H9 (cell line): Measurements from ENCODE around the gene SLA2. TPM values are rescaled to one million over a fixed set of nuclear protein-coding genes. Genes with fewer than 3 reads are reported as not detected.

Experiments
- DNase-seq: peaks from one replicate; pipeline ENCODE4 v3.0.0-alpha.2; 2017
- H2AFZ ChIP-seq: one replicate; pipeline ENCODE4 v1.6.1; 2013; ENCODE audit warnings: mild to moderate bottlenecking, low read length, control low read depth, moderate library complexity
- H2AK5ac ChIP-seq: 2 replicates; pipeline ENCODE4 v1.6.1; 2013; ENCODE audit warnings: low read length, control low read depth, mixed read lengths; ENCODE audit not compliant: insufficient read length
- H2BK120ac ChIP-seq: one replicate; pipeline ENCODE4 v1.6.1; 2013; ENCODE audit warnings: low read depth, mild to moderate bottlenecking, low read length, control low read depth, inconsistent platforms; ENCODE audit not compliant: poor library complexity, severe bottlenecking
- H2BK12ac ChIP-seq: 2 replicates; pipeline ENCODE4 v1.6.1; 2013; ENCODE audit warnings: low read length, control low read depth, mixed read lengths, low read depth; ENCODE audit not compliant: insufficient read length
- H2BK15ac ChIP-seq: 2 replicates; pipeline ENCODE4 v1.6.1; 2013; ENCODE audit warnings: low read depth, low read length, control low read depth
- H2BK20ac ChIP-seq: one replicate; pipeline ENCODE4 v1.6.1; 2013; ENCODE audit warnings: low read depth, mild to moderate bottlenecking, low read length, control low read depth, inconsistent platforms; ENCODE audit not compliant: poor library complexity, severe bottlenecking
- H2BK5ac ChIP-seq: 2 replicates; pipeline ENCODE4 v1.6.1; 2013; ENCODE audit warnings: low read length, control low read depth, mixed read lengths; ENCODE audit not compliant: insufficient read length
- H3K14ac ChIP-seq: 2 replicates; pipeline ENCODE4 v1.6.1; 2013; ENCODE audit warnings: low read length, control low read depth; ENCODE audit not compliant: insufficient read depth
- H3K18ac ChIP-seq: 2 replicates; pipeline ENCODE4 v1.6.1; 2013; ENCODE audit warnings: low read depth, mild to moderate bottlenecking, mixed read lengths, low read length, control low read depth; ENCODE audit not compliant: insufficient read length
- H3K23ac ChIP-seq: 2 replicates; pipeline ENCODE4 v1.6.1; 2013; ENCODE audit warnings: low read length, control low read depth, mixed read lengths, low read depth; ENCODE audit not compliant: insufficient read length
- H3K23me2 ChIP-seq: 2 replicates; pipeline ENCODE4 v1.6.1; 2013; ENCODE audit warnings: low read depth, mild to moderate bottlenecking, mixed read lengths, low read length, control low read depth; ENCODE audit not compliant: insufficient read length, poor library complexity, severe bottlenecking
- H3K27ac ChIP-seq: 2 replicates; pipeline ENCODE4 v1.5.1; 2013; ENCODE audit warnings: low read length, control low read depth, mixed read lengths, low read depth; ENCODE audit not compliant: insufficient read length
- H3K27me3 ChIP-seq: 2 replicates; pipeline ENCODE4 v1.6.1; 2013; ENCODE audit warnings: low read length, control low read depth, inconsistent platforms; ENCODE audit not compliant: insufficient read depth
- H3K4ac ChIP-seq: 2 replicates; pipeline ENCODE4 v1.6.1; 2013; ENCODE audit warnings: low read depth, mild to moderate bottlenecking, control low read depth, inconsistent platforms, low read length, moderate library complexity
- H3K4me1 ChIP-seq: 2 replicates; pipeline ENCODE4 v1.6.1; 2013; ENCODE audit warnings: low read length, control low read depth, inconsistent platforms; ENCODE audit not compliant: insufficient read depth
- H3K4me2 ChIP-seq: 2 replicates; pipeline ENCODE4 v1.6.1; 2013; ENCODE audit warnings: low read length, control low read depth, mixed read lengths; ENCODE audit not compliant: insufficient read length, insufficient read depth
- H3K56ac ChIP-seq: 2 replicates; pipeline ENCODE4 v1.6.1; 2013; ENCODE audit warnings: low read depth, mild to moderate bottlenecking, mixed read lengths, low read length, control low read depth; ENCODE audit not compliant: insufficient read length
- H3K79me1 ChIP-seq: 2 replicates; pipeline ENCODE4 v1.6.1; 2013; ENCODE audit warnings: low read depth, mild to moderate bottlenecking, moderate library complexity, low read length, control low read depth, inconsistent platforms; ENCODE audit not compliant: insufficient read depth, poor library complexity, severe bottlenecking
- H3K79me2 ChIP-seq: 2 replicates; pipeline ENCODE4 v1.6.1; 2013; ENCODE audit warnings: low read length, control low read depth, inconsistent platforms; ENCODE audit not compliant: insufficient read depth
- H3K9ac ChIP-seq: 2 replicates; pipeline ENCODE4 v1.6.1; 2013; ENCODE audit warnings: low read length, control low read depth, mixed read lengths; ENCODE audit not compliant: insufficient read length; ENCODE audit errors: extremely low read depth
- H3K9me3 ChIP-seq: one replicate; pipeline ENCODE4 v1.6.1; 2013; ENCODE audit warnings: low read depth, low read length, inconsistent platforms; ENCODE audit not compliant: control insufficient read depth
- H3T11ph ChIP-seq: one replicate; pipeline ENCODE4 v1.6.1; 2013; ENCODE audit warnings: mild to moderate bottlenecking, low read length, control low read depth, inconsistent platforms
- H4K20me1 ChIP-seq: one replicate; pipeline ENCODE4 v1.6.1; 2013; ENCODE audit not compliant: control insufficient read depth, insufficient read length, insufficient read depth
- H4K5ac ChIP-seq: 2 replicates; pipeline ENCODE4 v1.6.1; 2013; ENCODE audit warnings: low read depth, mild to moderate bottlenecking, mixed read lengths, low read length, control low read depth; ENCODE audit not compliant: insufficient read length
- H4K8ac ChIP-seq: replicated peaks from 2 replicates; pipeline ENCODE4 v1.6.1; 2013; ENCODE audit warnings: low read length, control low read depth, mixed read lengths, low read depth; ENCODE audit not compliant: insufficient read length
- H4K91ac ChIP-seq: 2 replicates; pipeline ENCODE4 v1.6.1; 2013; ENCODE audit warnings: low read depth, mild to moderate bottlenecking, moderate library complexity, mixed read lengths, low read length, control low read depth; ENCODE audit not compliant: insufficient read length
- H3K27ac Mint-ChIP-seq, 3 experiments: 2 replicates in 2 of 3; 3 replicates in 1 of 3; pipeline ENCODE4 v1.8.0; 2020 to 2021; ENCODE audit warnings: mixed read lengths in 3 of 3, mild to moderate bottlenecking in 1 of 3, moderate library complexity in 1 of 3
- H3K27me3 Mint-ChIP-seq: 2 replicates; pipeline ENCODE4 v1.8.0; 2021; ENCODE audit warnings: low read depth, mild to moderate bottlenecking, moderate library complexity, mixed read lengths
- H3K36me3 Mint-ChIP-seq, 3 experiments: 2 replicates in 2 of 3; 3 replicates in 1 of 3; pipeline ENCODE4 v1.8.0; 2020 to 2021; ENCODE audit warnings: low read depth in 3 of 3, mixed read lengths in 3 of 3; ENCODE audit not compliant: insufficient read depth in 1 of 3
- H3K4me1 Mint-ChIP-seq, 2 experiments: 2 replicates each; pipeline ENCODE4 v1.8.0; 2020; ENCODE audit warnings: mixed read lengths in 2 of 2
- H3K4me3 Mint-ChIP-seq, 2 experiments: 2 replicates in 1 of 2; 3 replicates in 1 of 2; pipeline ENCODE4 v1.8.0; 2020 to 2021; ENCODE audit warnings: mild to moderate bottlenecking in 2 of 2, mixed read lengths in 2 of 2, moderate library complexity in 1 of 2
- H3K9me3 Mint-ChIP-seq, 2 experiments: 2 replicates in 1 of 2; 3 replicates in 1 of 2; pipeline ENCODE4 v1.8.0; 2020; ENCODE audit warnings: mild to moderate bottlenecking in 2 of 2, mixed read lengths in 2 of 2, moderate library complexity in 1 of 2
- CTCF ChIP-seq: fragments of 200-600 bp; sonication (generic); conservative IDR thresholded peaks from 3 replicates; pipeline ENCODE4 v1.8.0; 2021; ENCODE audit warnings: antibody characterized with exemption, mild to moderate bottlenecking
- WGBS: extraction: QIAGEN DNeasy Blood & Tissue Kit; methylation state at CpG from one replicate; pipeline ENCODE4 v1.1.7; 2013; ENCODE audit warnings: missing lambda C conversion rate, low lambda C conversion rate, mixed read lengths; ENCODE audit not compliant: insufficient read length; ENCODE audit errors: extremely low coverage; 5-methylcytosine and 5-hydroxymethylcytosine counted together
- total RNA-seq: library from RNA; stranded (reverse); gene quantifications from 2 replicates; pipeline ENCODE4 v1.2.1, GENCODE V29; 2021

The SLA2 gene
- total RNA-seq, 1 experiment from 2014 or later, result 0.20 TPM

GRCh38 chr20:36606158-36607066, 39.6 kb downstream of the SLA2 start:
- Mint-ChIP-seq H3K9me3 (no peaks in the 10 kb centered on the region), H3K4me1 (peaks cover 17 to 20% of the 10 kb centered on the region in 2 experiments), H3K27me3 (peaks cover 4% of the 10 kb centered on the region), H3K27ac (peak overlapping the region; percentile 95 to 98 (median 98)), H3K4me3 (peak overlapping the region; percentile 99), H3K36me3 (peaks cover 19 to 45% (median 39%) of the 10 kb centered on the region in 3 experiments; a peak in 6 of 7 replicates)
- H4K91ac ChIP-seq, result no peak overlapping the region
- H3K27ac ChIP-seq, result no peak overlapping the region
- H3K79me1 ChIP-seq, result peaks cover 4% of the 10 kb centered on the region
- no peaks in the 10 kb centered on the region for H3K9me3 ChIP-seq
- H2AK5ac ChIP-seq, result no peak overlapping the region
- no peak overlapping the region for H2BK12ac ChIP-seq
- no peaks in the 10 kb centered on the region for H4K20me1 ChIP-seq
- H3K4ac ChIP-seq, result no peak overlapping the region
- TF ChIP-seq CTCF, result no peak
- no peak overlapping the region for H2BK15ac ChIP-seq
- no CpG with 5 or more reads among the region's 31 CpGs for WGBS
- H3K18ac ChIP-seq, result no peak overlapping the region
- peak overlapping the region; percentile 63 for H3K9ac ChIP-seq
- H2BK5ac ChIP-seq, result no peak overlapping the region
- DNase-seq, result no peak
- H3T11ph ChIP-seq, result no peak overlapping the region
- H3K79me2 ChIP-seq, result peaks cover 19% of the 10 kb centered on the region
- no peak overlapping the region for H2BK20ac ChIP-seq
- no peak overlapping the region for H3K56ac ChIP-seq
- H3K14ac ChIP-seq, result peak overlapping the region; percentile 64
- peaks cover 6% of the 10 kb centered on the region for H3K23me2 ChIP-seq
- H4K8ac ChIP-seq, result no peak overlapping the region
- no peaks in the 10 kb centered on the region for H3K4me1 ChIP-seq
- H3K27me3 ChIP-seq, result no peaks in the 10 kb centered on the region
- H4K5ac ChIP-seq, result no peak overlapping the region
- H2BK120ac ChIP-seq, result no peak overlapping the region
- H3K23ac ChIP-seq, result no peak overlapping the region
- H2AFZ ChIP-seq, result no peak overlapping the region
- peak overlapping the region; percentile 91 for H3K4me2 ChIP-seq
